ENCODE data around the gene HAUS3.
"Not testable (repeated sequence)": the region's sequence is repeated elsewhere in the genome, so short reads cannot be mapped to it uniquely, and the experiment has no call there.

The HAUS3 gene

GRCh38 chr4:2236944-2237666 lies 4.8 kb downstream of the HAUS3 start:
- Mint-ChIP-seq H3K27ac (ENCODE audit: low read depth) (no peak overlapping the region), H3K4me1 (peaks cover 77% of the 10 kb centered on the region), H3K9me3 (no peaks in the 10 kb centered on the region), H3K27me3 (no peaks in the 10 kb centered on the region), H3K36me3 (ENCODE audit: insufficient read depth) (peaks cover 64% of the 10 kb centered on the region), H3K4me3 (peak overlapping the region; percentile 10)
- ATAC-seq (replicated peaks; ENCODE audit: extremely low read depth, poor library complexity, severe bottlenecking) = no peak
- no peak for DNase-seq (ENCODE audit: low spot score in 2 of 2)

DNA sequence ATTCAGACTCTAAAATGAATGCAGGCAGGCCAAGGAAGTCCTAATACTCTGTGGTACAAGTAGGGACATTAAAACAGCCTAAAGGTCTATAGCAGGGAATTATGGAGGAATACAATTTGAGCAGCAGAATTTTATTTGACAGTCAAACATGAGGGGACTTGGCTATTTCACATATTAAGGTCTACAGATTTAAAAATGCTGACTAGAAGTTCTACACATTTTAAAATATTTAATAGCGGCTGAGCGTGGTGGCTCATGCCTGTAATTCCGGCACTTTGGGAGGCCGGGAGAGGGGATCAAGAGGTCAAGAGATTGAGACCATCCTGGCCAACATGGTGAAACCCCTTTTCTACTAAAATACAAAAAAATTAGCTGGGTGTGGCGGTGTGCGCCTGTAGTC lies 10.8 kb downstream of the HAUS3 start:
- Mint-ChIP-seq H3K4me1 (peaks cover 31% of the 10 kb centered on the region), H3K27ac (ENCODE audit: low read depth) (no peak overlapping the region), H3K36me3 (ENCODE audit: insufficient read depth) (peaks cover 39% of the 10 kb centered on the region), H3K4me3 (no peak overlapping the region), H3K27me3 (no peaks in the 10 kb centered on the region), H3K9me3 (no peaks in the 10 kb centered on the region)
- no peak for ATAC-seq (replicated peaks; ENCODE audit: extremely low read depth, poor library complexity, severe bottlenecking)
- no peak for DNase-seq (ENCODE audit: low spot score in 2 of 2)

GRCh38 chr4:2226261-2226660 lies 15.7 kb downstream of the HAUS3 start:
- H3K27me3 Mint-ChIP-seq = no peaks in the 10 kb centered on the region
- ATAC-seq (replicated peaks; ENCODE audit: extremely low read depth, poor library complexity, severe bottlenecking) (no peak), DNase-seq (ENCODE audit: low spot score in 2 of 2) (no peak)
- H3K9me3 Mint-ChIP-seq = no peaks in the 10 kb centered on the region
- no peak overlapping the region for H3K4me3 Mint-ChIP-seq
- H3K27ac Mint-ChIP-seq (ENCODE audit: low read depth) = no peak overlapping the region
- H3K4me1 Mint-ChIP-seq = no peaks in the 10 kb centered on the region
- H3K36me3 Mint-ChIP-seq (ENCODE audit: insufficient read depth) = peaks cover 20% of the 10 kb centered on the region

DNA sequence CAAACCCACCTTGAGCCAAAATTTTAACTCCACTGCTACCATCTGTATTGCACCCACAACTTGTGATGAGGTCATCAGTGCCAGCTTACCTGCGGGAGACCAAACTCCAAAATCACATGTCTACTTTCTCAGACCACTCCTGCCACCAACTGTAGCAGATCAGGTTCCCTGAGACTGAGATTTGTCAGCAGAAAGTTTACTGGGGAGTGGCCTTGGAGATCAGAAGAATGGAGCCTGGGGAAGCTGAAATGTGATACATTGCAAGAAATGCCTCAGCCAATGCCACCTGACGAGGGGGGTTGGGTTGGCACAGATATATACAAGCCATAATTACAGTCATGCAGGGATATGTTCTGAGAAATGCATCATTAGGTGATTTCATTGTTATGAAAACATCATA lies 19.1 kb downstream of the HAUS3 start:
- no peak overlapping the region for H3K4me3 Mint-ChIP-seq
- ATAC-seq (replicated peaks; ENCODE audit: extremely low read depth, poor library complexity, severe bottlenecking) (no peak), DNase-seq (ENCODE audit: low spot score in 2 of 2) (no peak)
- peaks cover 13% of the 10 kb centered on the region for H3K36me3 Mint-ChIP-seq (ENCODE audit: insufficient read depth)
- no peaks in the 10 kb centered on the region for H3K9me3 Mint-ChIP-seq
- H3K27ac Mint-ChIP-seq (ENCODE audit: low read depth) = no peak overlapping the region
- no peaks in the 10 kb centered on the region for H3K27me3 Mint-ChIP-seq
- peaks cover 8% of the 10 kb centered on the region for H3K4me1 Mint-ChIP-seq

DNA sequence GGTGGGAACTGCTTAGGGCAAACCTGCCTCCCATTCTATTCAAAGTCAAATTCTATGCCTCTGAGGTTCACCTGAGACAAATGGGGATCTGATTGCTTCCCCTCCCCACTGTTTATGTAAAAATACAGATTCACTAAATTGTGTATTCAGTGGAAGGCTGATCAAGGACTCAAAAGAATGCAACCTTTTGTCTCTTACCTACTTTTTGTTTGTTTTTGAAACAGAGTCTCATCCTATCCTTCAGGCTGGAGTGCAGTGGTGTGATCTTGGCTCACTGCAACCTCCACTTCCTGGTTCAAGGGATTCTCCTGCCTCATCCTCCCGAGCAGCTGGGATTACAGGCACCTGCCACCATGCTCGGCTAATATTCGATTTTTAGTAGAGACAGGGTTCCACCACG lies 20.5 kb downstream of the HAUS3 start:
- not testable (repeated sequence) for H3K27ac Mint-ChIP-seq (ENCODE audit: low read depth); H3K4me1 Mint-ChIP-seq; H3K4me3 Mint-ChIP-seq; H3K27me3 Mint-ChIP-seq; H3K9me3 Mint-ChIP-seq; ATAC-seq (replicated peaks; ENCODE audit: extremely low read depth, poor library complexity, severe bottlenecking); DNase-seq (ENCODE audit: low spot score in 2 of 2)
- peaks cover 13% of the 10 kb centered on the region for H3K36me3 Mint-ChIP-seq (ENCODE audit: insufficient read depth)

GRCh38 chr4:2220016-2220630 lies 21.8 kb downstream of the HAUS3 start:
- H3K36me3 Mint-ChIP-seq (ENCODE audit: insufficient read depth) = peaks cover 8% of the 10 kb centered on the region
- ATAC-seq (replicated peaks; ENCODE audit: extremely low read depth, poor library complexity, severe bottlenecking) = peak; percentile 93
- no peaks in the 10 kb centered on the region for H3K9me3 Mint-ChIP-seq
- DNase-seq (ENCODE audit: low spot score in 2 of 2) = peak; percentile 73 to 77
- no peaks in the 10 kb centered on the region for H3K27me3 Mint-ChIP-seq
- peak overlapping the region; percentile 50 for H3K27ac Mint-ChIP-seq (ENCODE audit: low read depth)
- H3K4me1 Mint-ChIP-seq = peaks cover 8% of the 10 kb centered on the region
- H3K4me3 Mint-ChIP-seq = no peak overlapping the region

- DNase-seq (ENCODE audit: low spot score in 2 of 2) (no peak), ATAC-seq (replicated peaks; ENCODE audit: extremely low read depth, poor library complexity, severe bottlenecking) (no peak)
- H3K27me3 Mint-ChIP-seq = no peaks in the 10 kb centered on the region
- no peak overlapping the region for H3K27ac Mint-ChIP-seq (ENCODE audit: low read depth)
- no peak overlapping the region for H3K4me3 Mint-ChIP-seq
- H3K36me3 Mint-ChIP-seq (ENCODE audit: insufficient read depth) = peaks cover 8% of the 10 kb centered on the region
- H3K4me1 Mint-ChIP-seq = peaks cover 8% of the 10 kb centered on the region
- H3K9me3 Mint-ChIP-seq = no peaks in the 10 kb centered on the region
Measured at GRCh38 chr4:2219233-2219760, 22.6 kb downstream of the HAUS3 start.

DNA sequence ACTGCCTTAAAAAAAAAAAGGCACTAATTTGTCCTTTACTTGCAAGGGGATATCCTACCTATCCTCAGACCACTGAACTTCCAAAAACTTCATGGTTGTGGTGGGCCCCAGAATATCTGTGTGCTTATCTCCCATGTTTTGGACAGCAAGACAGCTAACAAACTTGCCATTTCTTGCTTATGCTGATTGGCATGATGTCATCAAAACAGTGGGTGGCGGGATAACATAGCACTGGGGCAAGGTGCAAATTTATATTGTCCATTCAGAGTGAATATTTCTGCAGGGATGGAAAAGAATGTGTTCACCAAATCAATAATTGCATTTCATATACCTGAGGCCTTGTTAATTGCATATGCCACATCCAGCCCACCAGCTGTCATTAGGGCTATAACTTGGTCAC lies 23.5 kb downstream of the HAUS3 start:
- H3K27me3 Mint-ChIP-seq = no peaks in the 10 kb centered on the region

DNA sequence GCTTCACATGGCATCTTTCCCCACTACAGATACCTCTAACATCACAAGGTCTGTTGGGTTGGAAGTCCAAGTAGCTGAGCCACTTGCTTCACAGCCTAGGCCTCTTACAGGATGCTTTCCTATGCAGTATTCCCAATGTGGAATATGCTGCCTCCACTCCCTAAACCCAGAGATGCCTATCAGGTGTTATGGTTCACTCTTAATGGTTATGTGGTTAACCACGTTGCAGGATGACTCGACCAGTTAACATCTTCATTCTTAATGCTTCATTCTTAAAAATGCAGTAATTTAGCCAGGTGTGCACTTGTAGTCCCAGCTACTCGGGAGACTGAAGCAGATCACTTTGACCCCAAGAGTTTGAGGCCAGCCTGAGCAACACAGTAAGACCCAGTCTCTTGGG lies 24.2 kb downstream of the HAUS3 start:
- Mint-ChIP-seq H3K36me3 (ENCODE audit: insufficient read depth) (peaks cover under 1% of the 10 kb centered on the region), H3K4me3 (no peak overlapping the region), H3K9me3 (no peaks in the 10 kb centered on the region), H3K27ac (ENCODE audit: low read depth) (no peak overlapping the region), H3K4me1 (peaks cover 8% of the 10 kb centered on the region), H3K27me3 (no peaks in the 10 kb centered on the region)
- DNase-seq (ENCODE audit: low spot score in 2 of 2) (no peak), ATAC-seq (replicated peaks; ENCODE audit: extremely low read depth, poor library complexity, severe bottlenecking) (no peak)

More for the DNA sequence above, 23.5 kb downstream of the HAUS3 start:
- ATAC-seq (replicated peaks; ENCODE audit: extremely low read depth, poor library complexity, severe bottlenecking) (no peak), DNase-seq (ENCODE audit: low spot score in 2 of 2) (no peak)
- no peaks in the 10 kb centered on the region for H3K9me3 Mint-ChIP-seq
- peaks cover 6% of the 10 kb centered on the region for H3K36me3 Mint-ChIP-seq (ENCODE audit: insufficient read depth)
- H3K4me1 Mint-ChIP-seq = peaks cover 8% of the 10 kb centered on the region
- no peak overlapping the region for H3K4me3 Mint-ChIP-seq
- no peak overlapping the region for H3K27ac Mint-ChIP-seq (ENCODE audit: low read depth)

GRCh38 chr4:2212831-2213230 lies 29.1 kb downstream of the HAUS3 start:
- Mint-ChIP-seq H3K4me1 (no peaks in the 10 kb centered on the region), H3K27ac (ENCODE audit: low read depth) (no peak overlapping the region), H3K9me3 (no peaks in the 10 kb centered on the region), H3K27me3 (no peaks in the 10 kb centered on the region), H3K36me3 (ENCODE audit: insufficient read depth) (peaks cover 2% of the 10 kb centered on the region), H3K4me3 (no peak overlapping the region)
- no peak for ATAC-seq (replicated peaks; ENCODE audit: extremely low read depth, poor library complexity, severe bottlenecking)
- DNase-seq (ENCODE audit: low spot score in 2 of 2) = no peak

DNA sequence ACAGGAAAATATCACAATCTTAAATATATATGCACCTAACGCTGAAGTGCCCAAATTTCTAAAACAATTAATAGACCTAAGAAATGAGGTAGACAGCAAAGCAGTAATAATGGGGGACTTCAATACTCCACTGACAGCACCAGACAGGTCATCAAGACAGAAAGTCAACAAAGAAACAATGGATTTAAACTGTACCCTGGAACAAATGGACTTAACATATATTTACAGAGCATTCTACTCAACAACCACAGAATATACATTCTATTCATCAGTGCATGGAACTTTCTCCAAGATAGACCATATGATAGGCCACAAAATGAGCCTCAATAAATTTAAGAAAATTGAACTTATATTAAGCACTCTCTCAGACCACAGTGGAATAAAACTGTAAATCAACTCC lies 39.1 kb downstream of the HAUS3 start:
- DNase-seq (ENCODE audit: low spot score in 2 of 2); H3K27ac Mint-ChIP-seq (ENCODE audit: low read depth); H3K27me3 Mint-ChIP-seq; H3K36me3 Mint-ChIP-seq (ENCODE audit: insufficient read depth); H3K9me3 Mint-ChIP-seq; H3K4me1 Mint-ChIP-seq; ATAC-seq (replicated peaks; ENCODE audit: extremely low read depth, poor library complexity, severe bottlenecking); H3K4me3 Mint-ChIP-seq: not testable (repeated sequence)

- Mint-ChIP-seq H3K4me3 (no peak overlapping the region), H3K27ac (ENCODE audit: low read depth) (no peak overlapping the region), H3K36me3 (ENCODE audit: insufficient read depth) (no peaks in the 10 kb centered on the region), H3K4me1 (no peaks in the 10 kb centered on the region), H3K27me3 (no peaks in the 10 kb centered on the region), H3K9me3 (no peaks in the 10 kb centered on the region)
- no peak for DNase-seq (ENCODE audit: low spot score in 2 of 2)
- no peak for ATAC-seq (replicated peaks; ENCODE audit: extremely low read depth, poor library complexity, severe bottlenecking)
Measured at GRCh38 chr4:2194496-2194895, 47.4 kb downstream of the HAUS3 start.

- no peaks in the 10 kb centered on the region for H3K27me3 Mint-ChIP-seq
- H3K36me3 Mint-ChIP-seq (ENCODE audit: insufficient read depth) = no peaks in the 10 kb centered on the region
- ATAC-seq (replicated peaks; ENCODE audit: extremely low read depth, poor library complexity, severe bottlenecking) (no peak), DNase-seq (ENCODE audit: low spot score in 2 of 2) (no peak)
- H3K9me3 Mint-ChIP-seq = no peaks in the 10 kb centered on the region
- no peaks in the 10 kb centered on the region for H3K4me1 Mint-ChIP-seq
- no peak overlapping the region for H3K27ac Mint-ChIP-seq (ENCODE audit: low read depth)
- no peak overlapping the region for H3K4me3 Mint-ChIP-seq
Measured at GRCh38 chr4:2193326-2193725, 48.6 kb downstream of the HAUS3 start.

All from central memory CD8-positive, alpha-beta T cell (primary cell).